ENCODE results near the gene PAEP.
"Not testable (repeated sequence)": the region's sequence is repeated elsewhere in the genome, so short reads cannot be mapped to it uniquely, and the experiment has no call there.

Gene PAEP

GRCh38 chr9:135525241-135526088 lies 36.1 kb upstream of the PAEP start:
- DNase-seq (ENCODE audit: low read depth in 4 of 4, low spot score in 1 of 4), result no peak

GRCh38 chr9:135526089-135526729 lies 35.3 kb upstream of the PAEP start:
- DNase-seq (ENCODE audit: low read depth in 4 of 4, low spot score in 1 of 4), result no peak

GRCh38 chr9:135526730-135527571 lies 34.6 kb upstream of the PAEP start:
- DNase-seq (ENCODE audit: low read depth in 4 of 4, low spot score in 1 of 4), result no peak

- DNase-seq (ENCODE audit: low read depth in 4 of 4, low spot score in 1 of 4), result not testable (repeated sequence)
Observed at GRCh38 chr9:135528842-135529435, 32.6 kb upstream of the PAEP start.

GRCh38 chr9:135530146-135530545 lies 31.4 kb upstream of the PAEP start:
- DNase-seq (ENCODE audit: low read depth in 4 of 4, low spot score in 1 of 4), result no peak

GRCh38 chr9:135531096-135531495 lies 30.5 kb upstream of the PAEP start:
- DNase-seq (ENCODE audit: low read depth in 4 of 4, low spot score in 1 of 4), result no peak

- no peak for DNase-seq (ENCODE audit: low read depth in 4 of 4, low spot score in 1 of 4)
Observed at GRCh38 chr9:135533113-135533512, 28.4 kb upstream of the PAEP start.

GRCh38 chr9:135533674-135534073 lies 27.9 kb upstream of the PAEP start:
- no peak for DNase-seq (ENCODE audit: low read depth in 4 of 4, low spot score in 1 of 4)

GRCh38 chr9:135534192-135534711 lies 27.3 kb upstream of the PAEP start:
- not testable (repeated sequence) for DNase-seq (ENCODE audit: low read depth in 4 of 4, low spot score in 1 of 4)

GRCh38 chr9:135534826-135535225 lies 26.7 kb upstream of the PAEP start:
- not testable (repeated sequence) for DNase-seq (ENCODE audit: low read depth in 4 of 4, low spot score in 1 of 4)

- DNase-seq (ENCODE audit: low read depth in 4 of 4, low spot score in 1 of 4), result not testable (repeated sequence)
Observed at GRCh38 chr9:135535631-135536030, 25.9 kb upstream of the PAEP start.

GRCh38 chr9:135536216-135536615 lies 25.3 kb upstream of the PAEP start:
- DNase-seq (ENCODE audit: low read depth in 4 of 4, low spot score in 1 of 4), result no peak

- DNase-seq (ENCODE audit: low read depth in 4 of 4, low spot score in 1 of 4), result not testable (repeated sequence)
Observed at GRCh38 chr9:135543262-135543894, 18.2 kb upstream of the PAEP start.

- DNase-seq (ENCODE audit: low read depth in 4 of 4, low spot score in 1 of 4), result no peak
Observed at GRCh38 chr9:135544981-135545635, 16.4 kb upstream of the PAEP start.

- DNase-seq (ENCODE audit: low read depth in 4 of 4, low spot score in 1 of 4), result not testable (repeated sequence)
Observed at GRCh38 chr9:135545646-135546176, 15.8 kb upstream of the PAEP start, which contains the start of gene OBP2A. TSS of gene OBP2A (plus strand) at chr9:135546126. CDS start at chr9:135546181, 55 bp downstream.

- not testable (repeated sequence) for DNase-seq (ENCODE audit: low read depth in 4 of 4, low spot score in 1 of 4)
Observed at GRCh38 chr9:135546792-135547617, 14.6 kb upstream of the PAEP start.

GRCh38 chr9:135547756-135548736 lies 13.5 kb upstream of the PAEP start:
- DNase-seq (ENCODE audit: low read depth in 4 of 4, low spot score in 1 of 4), result no peak
